H1 (cell line): Measurements from ENCODE around the gene PRKACA. TPM values are rescaled to one million over a fixed set of nuclear protein-coding genes. Genes with fewer than 3 reads are reported as not detected.
"Not testable (repeated sequence)": the region's sequence is repeated elsewhere in the genome, so short reads cannot be mapped to it uniquely, and the experiment has no call there.

Source experiments
- CTCF ChIA-PET: fragments of 300-600 bp; sonication (Branson Sonifier 250); formaldehyde crosslinking; loops from one replicate; lab custom pipeline; 2021; ENCODE audit not compliant: partially characterized antibody; lab: Charles Lee
- POLR2A ChIA-PET: fragments of 300-600 bp; sonication (Branson Sonifier 250); formaldehyde crosslinking; loops from one replicate; lab custom pipeline; 2021; ENCODE audit warnings: inconsistent platforms; ENCODE audit not compliant: partially characterized antibody; lab: Charles Lee
- DNase-seq, 2 experiments: peaks; one replicate each; pipeline versions ENCODE4 v3.0.0 to v3.0.0-alpha.2; 2010 to 2022; ENCODE audit warnings: low spot score in 2 of 2, low read depth in 1 of 2, mixed read lengths in 1 of 2
- FAIRE-seq: peaks from 2 replicates; lab custom pipeline; 2011; peaks lifted over from hg19 to GRCh38; lab: Jason Lieb, UNC
- H2AFZ ChIP-seq: 2 replicates; pipeline ENCODE4 v1.8.1; 2012; ENCODE audit warnings: low read length, inconsistent platforms
- H2AK5ac ChIP-seq: 2 replicates; pipeline ENCODE4 v1.6.1; 2013; ENCODE audit warnings: low read depth, low read length
- H2BK120ac ChIP-seq: replicated peaks from 2 replicates; pipeline ENCODE3; 2013; ENCODE audit warnings: low read depth, low read length, inconsistent platforms
- H2BK12ac ChIP-seq: 2 replicates; pipeline ENCODE4 v1.6.1; 2013; ENCODE audit warnings: low read depth, low read length
- H2BK15ac ChIP-seq: 2 replicates; pipeline ENCODE4 v1.6.1; 2013; ENCODE audit warnings: low read length
- H2BK20ac ChIP-seq: 2 replicates; pipeline ENCODE4 v1.6.1; 2013; ENCODE audit warnings: low read length
- H2BK5ac ChIP-seq: 2 replicates; pipeline ENCODE4 v1.6.1; 2013; ENCODE audit warnings: low read depth, low read length
- H3K14ac ChIP-seq: 2 replicates; pipeline ENCODE4 v1.6.1; 2013; ENCODE audit warnings: inconsistent platforms; ENCODE audit not compliant: insufficient read length
- H3K18ac ChIP-seq: 2 replicates; pipeline ENCODE4 v1.6.1; 2013; ENCODE audit warnings: low read length; ENCODE audit errors: extremely low read depth
- H3K23ac ChIP-seq: 2 replicates; pipeline ENCODE4 v1.6.1; 2013; ENCODE audit warnings: inconsistent platforms; ENCODE audit not compliant: insufficient read length
- H3K23me2 ChIP-seq: 2 replicates; pipeline ENCODE4 v1.6.1; 2013; ENCODE audit warnings: low read depth, low read length
- H3K27ac ChIP-seq: 2 replicates; pipeline ENCODE4 v1.6.1; 2011; ENCODE audit warnings: low read depth, low read length, inconsistent platforms
- H3K27me3 ChIP-seq, 4 experiments: replicated peaks in 1 of 4; 1 replicate in 1 of 4; 2 replicates in 3 of 4; pipeline versions ENCODE4 v1.6.1 to v1.8.1; 2011 to 2013; ENCODE audit warnings: low read length in 3 of 4, mild to moderate bottlenecking in 3 of 4, inconsistent platforms in 2 of 4, mixed read lengths in 2 of 4, moderate library complexity in 1 of 4; ENCODE audit not compliant: control insufficient read depth in 3 of 4, insufficient read depth in 3 of 4; ENCODE audit errors: extremely low read depth in 1 of 4
- H3K36me3 ChIP-seq, 4 experiments: 2 replicates each; pipeline versions ENCODE4 v1.6.1 to v1.8.1; 2011 to 2013; ENCODE audit warnings: mild to moderate bottlenecking in 4 of 4, low read length in 3 of 4, moderate library complexity in 2 of 4, control low read depth in 1 of 4, inconsistent platforms in 1 of 4; ENCODE audit not compliant: insufficient read depth in 4 of 4, control insufficient read depth in 2 of 4
- H3K4ac ChIP-seq: replicated peaks from 2 replicates; pipeline ENCODE3; 2013; ENCODE audit warnings: low read length, low read depth, mixed read lengths, inconsistent platforms; ENCODE audit not compliant: insufficient read length
- H3K4me1 ChIP-seq, 4 experiments: replicated peaks in 1 of 4; 1 replicate in 1 of 4; 2 replicates in 3 of 4; pipeline versions ENCODE4 v1.6.1 to v1.8.1; 2011 to 2013; ENCODE audit warnings: low read length in 3 of 4, inconsistent platforms in 2 of 4, mixed read lengths in 1 of 4; ENCODE audit not compliant: insufficient read depth in 4 of 4, control insufficient read depth in 3 of 4
- H3K4me2 ChIP-seq, 2 experiments: 2 replicates each; pipeline versions ENCODE4 v1.6.1 to v1.8.1; 2011 to 2013; ENCODE audit warnings: low read depth in 2 of 2, low read length in 2 of 2, control low read depth in 1 of 2, inconsistent platforms in 1 of 2, mild to moderate bottlenecking in 1 of 2; ENCODE audit not compliant: insufficient read depth in 1 of 2
- H3K4me3 ChIP-seq, 4 experiments: fragments of 200-600, 300-600 bp in 1 of 4; sonication (generic), shearing (Covaris generic), sonication (Bioruptor Twin) in 1 of 4; 2 replicates each; pipeline versions ENCODE4 v1.5.1 to v1.8.1; 2011 to 2016; ENCODE audit warnings: low read length in 4 of 4, low read depth in 3 of 4, control low read depth in 2 of 4, inconsistent platforms in 2 of 4, mild to moderate bottlenecking in 2 of 4, mixed read lengths in 1 of 4, moderate library complexity in 1 of 4; ENCODE audit not compliant: insufficient read depth in 2 of 4; ENCODE audit errors: extremely low read depth in 1 of 4
- H3K56ac ChIP-seq: replicated peaks from 2 replicates; pipeline ENCODE3; 2013; ENCODE audit warnings: low read depth, mild to moderate bottlenecking, mixed read lengths, low read length, inconsistent platforms; ENCODE audit not compliant: insufficient read length
- H3K79me1 ChIP-seq: 2 replicates; pipeline ENCODE4 v1.6.1; 2013; ENCODE audit warnings: low read depth, low read length, control low read depth
- H3K79me2 ChIP-seq, 2 experiments: 2 replicates each; pipeline versions ENCODE4 v1.6.1 to v1.8.1; 2012 to 2013; ENCODE audit warnings: low read length in 2 of 2, mild to moderate bottlenecking in 2 of 2, inconsistent platforms in 1 of 2; ENCODE audit not compliant: insufficient read depth in 2 of 2, control insufficient read depth in 1 of 2
- H3K9ac ChIP-seq, 4 experiments: replicated peaks in 1 of 4; 1 replicate in 1 of 4; 2 replicates in 3 of 4; pipeline versions ENCODE4 v1.6.1 to v1.8.1; 2011 to 2013; ENCODE audit warnings: low read depth in 3 of 4, low read length in 3 of 4, control low read depth in 2 of 4, mild to moderate bottlenecking in 2 of 4, moderate library complexity in 2 of 4, inconsistent platforms in 1 of 4; ENCODE audit errors: extremely low read depth in 1 of 4
- H3K9me3 ChIP-seq, 2 experiments: 2 replicates each; pipeline versions ENCODE4 v1.6.1 to v1.8.1; 2012 to 2013; ENCODE audit warnings: mild to moderate bottlenecking in 2 of 2, moderate library complexity in 2 of 2, control low read depth in 1 of 2, inconsistent platforms in 1 of 2, low read depth in 1 of 2, low read length in 1 of 2, mixed read lengths in 1 of 2; ENCODE audit not compliant: insufficient read depth in 2 of 2
- H4K20me1 ChIP-seq, 2 experiments: replicated peaks in 1 of 2; 2 replicates each; pipeline versions ENCODE3 to v1.8.1; 2011 to 2013; ENCODE audit warnings: inconsistent platforms in 2 of 2, low read length in 2 of 2, mild to moderate bottlenecking in 1 of 2; ENCODE audit not compliant: insufficient read depth in 2 of 2, control insufficient read depth in 1 of 2
- H4K5ac ChIP-seq: 2 replicates; pipeline ENCODE4 v1.6.1; 2013; ENCODE audit warnings: low read length, low read depth, mixed read lengths, inconsistent platforms; ENCODE audit not compliant: insufficient read length
- H4K8ac ChIP-seq: 2 replicates; pipeline ENCODE4 v1.8.0; 2013; ENCODE audit warnings: mild to moderate bottlenecking, moderate library complexity, low read length, inconsistent platforms; ENCODE audit not compliant: insufficient read depth; ENCODE audit errors: extremely low read depth
- H4K91ac ChIP-seq: replicated peaks from 2 replicates; pipeline ENCODE3; 2013; ENCODE audit warnings: low read length, mixed read lengths, inconsistent platforms; ENCODE audit not compliant: insufficient read length
- WGBS, 2 experiments: shearing (Covaris generic) in 1 of 2; methylation state at CpG; one replicate each; pipeline versions ENCODE4 v1.1.6 to v1.1.7; 2013 to 2015; ENCODE audit warnings: low lambda C conversion rate in 2 of 2, mixed read lengths in 2 of 2, inconsistent platforms in 1 of 2, low coverage in 1 of 2, missing lambda C conversion rate in 1 of 2; ENCODE audit not compliant: insufficient replicate concordance in 2 of 2, insufficient coverage in 1 of 2, insufficient read length in 1 of 2; ENCODE audit errors: extremely low coverage in 1 of 2, missing lambda C conversion rate in 1 of 2; 5-methylcytosine and 5-hydroxymethylcytosine counted together
- polyA plus RNA-seq, 7 experiments: library from polyadenylated mRNA; depleted of rRNA in 3 of 7; stranded (reverse) in 5 of 7; unstranded in 2 of 7; fragments of >200 nt in 5 of 7; fragments of 200-250 nt in 2 of 7; gene quantifications; 1 replicate in 5 of 7; 2 replicates in 1 of 7; 4 replicates in 1 of 7; pipeline versions ENCODE4 v1.2.1 to v1.2.3, GENCODE V29; 2011 to 2013; ENCODE audit warnings: missing spikeins in 2 of 7, mixed read lengths in 2 of 7
- total RNA-seq: library from RNA; stranded (reverse); fragmentation: NEBNext Ultra II Directional; extraction: Animal tissue kit (Norgen Biotek cat#: 25700); gene quantifications from 2 replicates; pipeline ENCODE4 v1.2.1, GENCODE V29; 2021

The PRKACA gene
- total and polyA plus RNA-seq, 2 of the 8 experiments (the other 6 are each of a cell fraction or from before 2014, with no cell fraction given): 14.2 to 48.2 TPM

DNA sequence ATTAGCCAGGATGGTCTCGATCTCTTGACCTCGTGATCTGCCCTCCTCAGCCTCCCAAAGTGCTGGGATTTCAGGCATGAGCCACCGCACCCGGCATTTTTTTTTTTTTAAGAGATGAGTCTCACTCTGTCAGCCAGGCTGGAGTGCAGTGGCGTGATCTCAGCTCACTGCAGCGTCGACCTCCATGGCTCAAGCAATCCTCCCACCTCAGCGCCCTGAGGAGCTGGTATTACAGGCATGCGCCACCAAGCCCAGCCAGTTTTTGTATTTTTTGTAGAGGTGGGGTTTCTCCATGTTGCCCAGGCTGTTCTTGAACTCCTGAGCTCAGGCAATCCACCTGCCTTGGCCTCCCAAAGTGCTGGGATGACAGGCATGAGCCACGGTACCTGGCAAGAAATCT, 69.7 kb downstream of the PRKACA start:
- peak overlapping the region; percentile 68; the same call in 1 of the 2 replicates for H4K8ac ChIP-seq
- not testable (repeated sequence) for H4K20me1 ChIP-seq, H4K91ac ChIP-seq, H3K36me3 ChIP-seq, H4K5ac ChIP-seq, H3K4me3 ChIP-seq, DNase-seq, H2AFZ ChIP-seq, H3K9me3 ChIP-seq, H3K9ac ChIP-seq, H3K27me3 ChIP-seq, H3K23me2 ChIP-seq, H3K79me1 ChIP-seq, H3K27ac ChIP-seq, H3K4me2 ChIP-seq, FAIRE-seq, H2BK120ac ChIP-seq, H3K14ac ChIP-seq, H2BK5ac ChIP-seq, H3K56ac ChIP-seq, H3K4ac ChIP-seq, H2BK15ac ChIP-seq, H2AK5ac ChIP-seq, H3K4me1 ChIP-seq, H2BK20ac ChIP-seq, H3K79me2 ChIP-seq, H3K18ac ChIP-seq, H3K23ac ChIP-seq, H2BK12ac ChIP-seq
- WGBS, 2 experiments: 90% methylated on average over 8 of the region's 10 CpGs; no CpG with 5 or more reads in 1 of the 2 experiments
- CTCF ChIA-PET: interaction anchor here (0.7 to 9.9 kb wide), 31 partner anchors 9 to 953 kb away, joined by 3 to 77 read pairs (median 5); partner anchors contain the start of genes DCAF15, IL27RA, MISP3 and PALM3
- POLR2A ChIA-PET: interaction anchor here (1.1 to 1.2 kb wide), 2 partner anchors 9 to 86 kb away, joined by 3 to 5 read pairs; no protein-coding TSS in a partner anchor
